ENCODE results near the gene EEIG2. TPM values are rescaled to one million over a fixed set of nuclear protein-coding genes. Genes with fewer than 3 reads are reported as not detected.

Gene EEIG2
- total RNA-seq, 1 donor from 2014 or later: 18.8 TPM

Other genes with a start within 250 kb of the EEIG2 start
- gene NBPF6, start 109.8 kb upstream of the EEIG2 start, total RNA-seq (ENCODE audit: unreplicated experiment): 0.28 TPM
- gene HENMT1, start 101.0 kb downstream of the EEIG2 start, total RNA-seq (ENCODE audit: unreplicated experiment): 10.5 TPM
- 54.3 TPM for gene PRPF38B, start 132.2 kb downstream of the EEIG2 start, total RNA-seq (ENCODE audit: unreplicated experiment)
- 0.15 TPM for gene FNDC7, start 152.8 kb downstream of the EEIG2 start, total RNA-seq (ENCODE audit: unreplicated experiment)
- gene STXBP3, start 186.6 kb downstream of the EEIG2 start, total RNA-seq (ENCODE audit: unreplicated experiment): 44.8 TPM